Activated CD4-positive, CD25-positive, alpha-beta regulatory T cell (primary cell): ENCODE results near the gene LCNL1.
"Not testable (repeated sequence)": the region's sequence is repeated elsewhere in the genome, so short reads cannot be mapped to it uniquely, and the experiment has no call there.

Source experiments
- DNase-seq, 4 experiments: peaks; one replicate each; lab custom pipeline; 2025; lab: John Stamatoyannopoulos, UW

Gene LCNL1

GRCh38 chr9:136994180-136994887, 11.5 kb downstream of the LCNL1 start:
- no peak for DNase-seq

- no peak for DNase-seq
These were observed 12.1 kb downstream of the LCNL1 start for GRCh38 chr9:136994888-136995230.

DNA sequence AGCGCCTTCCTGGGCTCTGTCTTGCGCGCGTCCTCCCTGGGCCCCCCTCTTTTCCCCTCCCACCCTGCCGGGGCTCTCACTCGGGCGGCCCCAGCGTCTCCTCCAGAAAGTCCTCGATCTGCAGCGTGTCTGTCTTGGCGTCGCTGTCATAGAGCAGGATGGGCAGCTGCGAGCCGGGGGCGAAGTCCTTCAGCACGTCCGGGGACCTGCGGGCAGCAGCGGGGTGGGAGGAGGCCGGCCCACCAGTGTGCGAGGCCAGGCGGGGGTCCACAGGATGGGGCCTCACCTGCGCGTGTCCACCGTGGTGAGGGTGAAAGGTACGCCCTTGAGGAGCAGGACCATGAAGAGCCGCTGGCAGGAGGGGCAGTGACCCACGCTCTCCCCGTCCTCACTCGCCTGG, 12.6 kb downstream of the LCNL1 start:
- no peak for DNase-seq

GRCh38 chr9:136995772-136996311, 13.0 kb downstream of the LCNL1 start:
- DNase-seq: no peak

DNA sequence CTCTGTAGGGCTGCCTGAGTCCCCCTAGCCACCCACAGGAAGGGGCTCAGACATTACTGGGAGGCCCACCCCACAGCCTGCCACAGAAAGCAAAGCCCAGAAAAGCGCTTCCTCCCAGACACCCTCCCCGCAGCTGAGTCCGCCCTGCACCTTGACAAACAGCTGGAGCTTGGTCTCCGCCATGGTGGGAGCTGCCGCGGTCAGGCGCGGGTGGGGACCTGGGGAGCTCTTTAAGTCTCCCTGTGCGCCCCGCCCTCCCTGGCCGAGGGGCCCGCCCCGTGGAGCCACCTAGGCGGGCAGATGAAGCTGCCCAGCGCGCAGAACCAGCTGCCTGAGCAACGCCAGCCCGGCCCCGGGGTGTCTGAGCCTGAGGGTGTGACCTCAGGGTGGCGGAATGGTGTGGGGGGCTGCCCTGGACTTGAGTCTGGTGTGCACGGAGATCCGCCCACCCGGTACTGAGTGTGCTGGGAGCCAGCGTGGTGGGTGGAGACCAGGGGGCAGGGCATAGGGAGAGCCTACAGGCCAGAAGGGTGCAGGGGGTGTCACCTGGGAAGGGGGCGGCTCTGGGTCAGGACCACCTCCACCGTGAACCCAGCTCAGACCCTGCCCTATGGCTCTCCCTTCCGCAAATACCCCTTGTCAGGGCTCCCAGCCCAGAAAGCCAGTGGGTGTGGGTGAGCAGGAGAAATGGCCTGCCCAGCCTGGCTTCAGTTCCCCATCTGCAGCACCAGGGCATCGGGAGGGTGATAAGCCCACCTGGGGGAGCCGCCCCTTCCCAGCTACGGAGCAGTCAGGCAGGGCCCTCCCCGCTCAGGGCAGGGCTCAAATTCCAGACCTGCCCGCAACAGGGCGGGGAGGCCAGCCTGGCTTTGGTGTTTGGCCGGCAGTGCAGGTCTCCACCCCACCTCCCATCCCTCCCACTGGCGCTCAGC, 13.8 kb downstream of the LCNL1 start, which contains the start of gene CLIC3:
TSS of gene CLIC3 (minus strand) at position 208 of the 932 bp plus-strand sequence. CDS start at position 183, 25 bp downstream.
- DNase-seq: no peak

DNA sequence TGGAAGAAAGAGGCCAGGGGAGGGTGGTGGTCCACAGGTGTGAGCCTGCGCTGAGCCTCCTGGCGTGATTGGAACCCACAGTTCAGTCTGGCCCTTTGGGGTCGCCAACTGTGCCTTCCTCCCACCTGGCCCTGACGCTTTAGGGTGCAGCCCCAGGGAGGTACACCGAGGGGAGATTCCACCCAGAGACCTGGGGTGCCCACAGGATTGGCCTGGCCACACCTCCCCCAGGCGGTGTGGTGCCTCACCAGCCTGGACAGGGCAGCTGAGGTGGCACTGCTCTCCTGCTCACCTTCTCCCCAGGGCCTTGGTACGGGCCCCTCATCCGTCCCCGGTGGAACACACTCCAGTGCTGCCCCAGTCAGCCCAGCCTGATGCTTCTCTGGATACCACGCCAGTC, 14.6 kb downstream of the LCNL1 start:
- no peak for DNase-seq

DNA sequence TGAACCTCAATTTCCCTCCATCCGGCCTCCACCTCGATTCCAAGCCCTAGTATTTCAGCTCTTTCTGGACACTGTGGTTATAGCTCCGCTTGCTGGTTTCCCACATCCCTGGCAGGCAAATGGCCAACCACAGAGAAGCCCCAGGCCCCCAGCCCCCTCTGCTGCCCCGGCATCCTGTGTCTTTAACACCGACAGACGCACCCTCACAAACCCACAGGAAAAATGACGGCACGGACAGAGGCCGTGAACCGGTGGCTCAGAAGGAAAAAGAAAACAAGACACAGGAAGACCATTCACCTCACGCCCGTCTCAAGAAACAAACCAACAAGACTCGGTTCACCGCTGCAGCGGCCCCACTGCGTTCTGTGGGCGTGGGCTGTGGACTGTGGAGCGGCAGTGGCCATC, 15.0 kb downstream of the LCNL1 start:
- DNase-seq: no peak

DNA sequence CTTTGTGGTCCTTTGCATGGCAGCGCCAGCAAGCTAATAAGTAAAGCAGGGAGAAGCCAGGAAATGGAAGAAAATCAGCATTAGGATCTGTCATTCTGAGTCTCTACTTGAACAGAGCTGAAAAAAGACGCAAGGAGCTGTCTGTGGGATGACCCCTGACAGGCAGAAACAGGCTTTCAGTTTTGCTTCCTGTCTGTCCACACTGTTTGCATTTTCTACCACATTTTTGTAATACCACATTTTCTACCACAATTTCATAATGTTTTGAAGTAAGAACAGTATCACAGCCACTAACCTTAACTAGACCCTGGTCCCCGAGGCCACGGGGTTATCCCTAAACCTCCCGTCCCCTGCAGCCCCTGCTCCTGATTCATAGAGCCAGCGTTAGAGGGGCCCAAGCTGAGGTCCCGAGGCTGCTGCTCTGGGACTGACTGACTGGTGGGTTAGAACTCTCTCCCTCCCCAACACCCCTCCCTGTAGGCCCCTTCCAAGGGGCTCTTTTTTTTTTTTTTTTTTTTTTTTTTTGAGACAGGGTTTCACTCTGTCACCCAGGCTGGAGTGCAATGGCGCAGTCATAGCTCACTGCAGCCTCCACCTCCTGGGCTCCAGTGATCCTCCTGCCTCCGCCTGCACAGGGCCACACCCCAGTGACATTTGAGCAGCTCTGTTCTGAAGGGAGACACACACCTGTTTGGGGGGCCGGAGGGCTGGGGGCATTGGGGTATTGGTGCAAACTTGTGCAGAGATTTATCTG, 17.6 kb downstream of the LCNL1 start:
- no peak for DNase-seq

- DNase-seq: no peak
These were observed 19.3 kb downstream of the LCNL1 start for GRCh38 chr9:137001857-137002645.

GRCh38 chr9:137002646-137003041, 19.9 kb downstream of the LCNL1 start:
- DNase-seq: no peak

- not testable (repeated sequence) for DNase-seq
These were observed 21.5 kb downstream of the LCNL1 start for GRCh38 chr9:137004285-137004684.

DNA sequence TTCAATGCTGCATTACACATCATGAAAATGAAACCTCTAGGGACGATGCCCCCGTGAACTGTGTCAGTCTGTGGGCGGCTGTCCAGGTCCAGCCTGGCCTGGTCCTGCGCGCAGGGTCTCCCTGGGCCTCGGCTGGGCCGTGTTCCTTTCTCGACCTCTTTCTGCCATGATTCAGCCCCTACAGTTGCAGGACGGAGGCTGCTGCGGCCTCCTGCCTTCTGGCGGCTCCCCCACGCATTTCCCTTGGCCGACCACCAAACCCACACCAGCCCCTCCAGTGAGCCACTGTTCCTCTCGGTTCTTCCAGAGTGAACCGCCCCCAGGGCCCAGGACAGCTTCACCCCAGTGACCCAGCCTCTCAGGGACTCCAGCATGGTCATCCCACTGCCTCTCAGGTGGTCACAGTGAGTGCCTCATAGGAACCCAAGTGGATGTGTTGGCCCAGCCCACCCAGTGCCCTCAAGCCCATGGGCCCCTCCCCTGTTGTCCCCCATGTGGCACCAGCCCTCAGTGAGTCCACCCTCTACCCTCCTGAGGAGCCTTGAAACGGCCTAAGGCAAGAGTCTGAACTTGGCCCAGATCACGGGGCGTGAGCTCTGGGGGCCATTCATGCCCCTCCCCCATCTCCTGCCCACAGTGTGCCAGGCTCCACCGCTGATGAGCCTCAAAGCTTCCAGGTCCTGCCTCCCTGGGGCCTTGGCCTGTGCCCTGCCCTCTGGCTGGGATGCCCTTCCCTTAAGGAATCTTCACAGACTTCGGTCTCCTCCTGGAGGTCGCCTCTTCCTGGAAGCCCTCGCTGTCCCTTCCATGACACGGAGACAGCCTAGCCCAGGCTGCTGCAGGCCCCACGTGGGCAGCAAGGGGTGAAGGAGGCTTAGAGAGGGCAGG, 23.6 kb downstream of the LCNL1 start:
- DNase-seq: no peak

- no peak for DNase-seq
These were observed 24.5 kb downstream of the LCNL1 start for GRCh38 chr9:137007108-137007815.

- no peak for DNase-seq
These were observed 25.1 kb downstream of the LCNL1 start for GRCh38 chr9:137007816-137008270.

DNA sequence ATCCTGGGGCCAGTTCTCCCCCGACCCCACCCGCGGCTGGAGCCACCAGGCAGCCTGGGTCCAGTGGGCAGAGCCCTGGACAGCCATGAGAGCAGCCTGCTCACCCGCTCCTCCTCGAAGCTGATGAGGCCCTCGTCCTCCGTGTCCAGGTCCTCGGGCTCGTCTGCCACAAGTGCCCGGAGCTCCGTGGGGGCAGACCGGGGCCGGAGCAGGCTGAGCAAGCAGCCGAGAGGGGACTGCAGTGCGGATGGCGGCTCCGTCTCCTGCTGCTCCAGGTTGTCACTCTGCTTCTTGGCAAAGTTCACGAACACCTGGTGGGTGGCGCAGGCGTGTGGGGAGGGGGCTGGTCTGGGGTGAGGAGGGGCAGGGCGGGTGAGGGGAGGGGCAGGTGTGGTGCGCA, 25.5 kb downstream of the LCNL1 start:
- DNase-seq: no peak

DNA sequence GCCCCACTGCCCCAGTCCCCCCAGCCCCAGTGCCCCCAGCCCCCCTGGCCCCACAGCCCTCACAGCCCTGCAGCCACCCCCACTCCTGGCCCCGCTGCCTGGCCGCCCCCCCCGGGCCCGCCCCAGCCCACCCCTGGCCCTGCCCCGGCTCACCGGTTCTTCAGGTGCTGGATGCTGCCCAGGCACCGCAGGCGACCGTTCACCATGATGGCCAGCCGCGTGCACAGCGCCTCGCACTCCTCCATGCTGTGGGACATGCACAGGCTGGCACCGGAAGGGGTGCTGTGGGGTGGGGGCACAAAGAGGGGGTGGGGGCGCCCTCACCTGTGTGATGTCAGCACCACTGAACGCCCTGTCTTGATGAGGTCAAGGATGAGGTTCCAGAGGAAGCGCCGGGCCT, 26.4 kb downstream of the LCNL1 start:
- DNase-seq: no peak

DNA sequence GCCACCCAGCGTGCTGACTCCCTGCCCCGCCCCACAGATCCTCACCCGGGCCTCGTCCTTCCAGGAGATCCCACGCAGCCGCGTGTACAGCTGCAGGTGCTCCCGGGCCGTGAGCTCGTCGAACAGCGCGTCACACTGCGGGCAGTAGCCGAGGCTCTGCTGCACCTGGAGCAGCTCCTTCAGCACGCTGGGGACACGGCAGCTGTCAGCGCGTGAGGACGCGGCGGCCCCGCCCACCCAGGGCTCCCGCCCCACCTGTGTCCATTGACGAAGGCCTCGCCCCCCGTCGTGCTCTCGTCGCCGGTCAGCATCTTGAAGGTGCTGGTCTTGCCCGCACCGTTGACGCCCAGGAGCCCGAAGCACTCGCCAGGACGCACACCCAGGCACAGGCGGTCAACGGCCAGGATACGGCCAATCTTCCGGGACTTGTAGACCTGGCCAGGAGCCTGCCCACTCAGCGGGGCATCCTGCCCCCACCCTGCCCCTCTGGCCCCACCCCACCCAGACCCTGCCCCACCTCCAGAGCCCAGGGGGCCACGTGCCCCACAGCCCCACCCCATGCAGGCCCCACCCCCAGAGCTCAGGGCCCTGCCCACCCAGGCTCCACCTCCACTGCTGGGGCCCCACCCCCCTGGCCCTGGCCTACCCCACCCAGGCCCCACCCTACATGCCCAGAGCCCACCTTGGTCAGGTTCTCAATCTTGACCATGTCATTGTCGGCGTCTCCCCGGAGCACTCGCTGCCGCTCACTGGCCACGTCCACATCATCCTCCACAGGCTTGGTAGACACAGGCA, 27.3 kb downstream of the LCNL1 start:
- DNase-seq: no peak

GRCh38 chr9:137011156-137011555, 28.4 kb downstream of the LCNL1 start:
- DNase-seq: no peak
